HG02588 (cell line): ENCODE measurements around the gene KRT2.
"Not testable (repeated sequence)": the region's sequence is repeated elsewhere in the genome, so short reads cannot be mapped to it uniquely, and the experiment has no call there.

Source experiments
- ATAC-seq: cut with Tn5 transposase; IDR thresholded peaks from one replicate; pipeline ENCODE4 v1.9.1; 2021; ENCODE audit warnings: mild to moderate bottlenecking, moderate library complexity; ENCODE audit not compliant: unreplicated experiment

KRT2 gene

DNA sequence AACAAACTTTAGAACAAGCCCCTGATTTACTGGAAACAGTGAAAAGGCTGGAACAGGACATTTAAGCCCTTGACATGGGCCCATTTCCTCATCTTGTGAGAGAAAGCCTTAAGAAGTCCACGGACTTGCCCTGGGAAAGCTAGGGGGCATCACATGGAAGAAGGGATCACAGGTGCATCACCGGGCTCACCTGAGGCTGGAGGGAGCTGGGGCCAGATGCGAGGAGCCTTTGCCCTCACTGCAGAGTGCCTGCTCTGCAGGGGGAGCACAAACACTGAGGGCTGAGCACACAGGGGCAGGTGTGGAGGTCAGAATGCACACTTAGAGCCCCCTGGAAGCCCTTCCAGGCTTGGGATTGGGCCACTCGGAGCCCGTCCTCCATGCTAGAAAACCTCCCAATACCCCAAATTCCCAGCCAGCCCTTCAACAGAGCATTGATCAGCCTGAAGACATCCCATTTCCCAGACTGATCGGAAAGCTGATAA lies 33.4 kb upstream of the KRT2 start:
- no peak for ATAC-seq

GRCh38 chr12:52684431-52684830 lies 32.4 kb upstream of the KRT2 start:
- no peak for ATAC-seq

DNA sequence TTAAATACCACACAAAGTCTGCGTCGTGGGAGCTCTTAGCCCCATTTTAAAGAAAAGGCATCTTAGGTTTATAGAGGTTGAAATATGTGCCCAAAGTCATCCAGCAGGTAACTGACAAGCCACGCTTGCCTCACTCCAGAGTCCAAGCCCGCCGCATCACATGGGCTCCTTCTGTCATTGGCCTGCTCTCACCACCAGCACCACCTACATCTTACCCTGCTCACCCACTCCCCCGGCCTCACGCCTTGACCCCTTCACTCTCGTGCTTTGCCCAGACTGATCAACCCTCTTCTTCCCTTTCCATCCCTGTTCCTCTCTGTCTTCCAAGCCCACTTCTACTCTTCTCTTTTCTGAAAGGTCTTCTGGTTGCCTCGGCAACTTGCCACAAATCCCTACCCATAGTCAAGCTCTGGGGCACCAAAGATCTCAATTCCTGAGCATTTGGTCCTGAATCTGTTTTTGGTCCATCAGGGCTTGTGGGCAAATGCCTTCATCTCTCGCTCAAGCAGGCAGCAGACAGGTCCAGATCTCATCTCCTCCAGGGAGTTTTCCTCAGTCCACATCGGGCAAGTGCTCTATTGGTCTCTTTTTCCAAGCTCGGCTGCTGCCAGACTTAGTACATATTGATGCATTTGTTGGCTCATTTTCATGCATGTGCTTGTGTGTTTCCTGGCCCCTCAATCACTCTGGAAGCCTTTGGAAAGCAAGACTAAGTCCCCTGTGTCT lies 31.7 kb upstream of the KRT2 start:
- ATAC-seq = no peak

- ATAC-seq = no peak
Observed at GRCh38 chr12:52682938-52683574, 31.0 kb upstream of the KRT2 start.

GRCh38 chr12:52682381-52682660 lies 30.3 kb upstream of the KRT2 start:
- no peak for ATAC-seq

- no peak for ATAC-seq
Observed at GRCh38 chr12:52681526-52682380, 29.7 kb upstream of the KRT2 start.

DNA sequence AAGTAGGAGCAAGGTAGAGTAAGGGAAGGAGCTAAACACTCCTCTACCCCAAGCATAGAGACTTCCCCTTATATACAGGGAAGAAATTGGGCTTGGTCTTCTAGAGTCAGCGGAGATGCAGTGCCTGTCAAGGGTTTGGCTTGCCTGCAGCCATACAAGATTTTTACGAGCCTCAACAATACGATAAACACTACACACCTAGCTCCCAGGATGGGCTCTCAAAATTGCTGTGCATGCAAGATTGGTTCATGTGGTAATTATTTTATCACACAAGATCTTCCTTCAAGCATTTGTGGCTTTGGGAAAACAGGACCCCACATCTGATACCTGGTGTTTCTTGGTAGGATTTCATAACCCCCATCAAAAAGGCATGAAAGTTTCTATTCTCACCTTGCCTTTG lies 28.4 kb upstream of the KRT2 start, which contains the start of gene KRT1:
Gene KRT1, minus strand, starts transcription at position 45 of the 400 bp plus-strand sequence. CDS start 59 bp downstream, outside the sequence.
- no peak for ATAC-seq

GRCh38 chr12:52679875-52680274 lies 27.9 kb upstream of the KRT2 start:
- ATAC-seq = no peak

DNA sequence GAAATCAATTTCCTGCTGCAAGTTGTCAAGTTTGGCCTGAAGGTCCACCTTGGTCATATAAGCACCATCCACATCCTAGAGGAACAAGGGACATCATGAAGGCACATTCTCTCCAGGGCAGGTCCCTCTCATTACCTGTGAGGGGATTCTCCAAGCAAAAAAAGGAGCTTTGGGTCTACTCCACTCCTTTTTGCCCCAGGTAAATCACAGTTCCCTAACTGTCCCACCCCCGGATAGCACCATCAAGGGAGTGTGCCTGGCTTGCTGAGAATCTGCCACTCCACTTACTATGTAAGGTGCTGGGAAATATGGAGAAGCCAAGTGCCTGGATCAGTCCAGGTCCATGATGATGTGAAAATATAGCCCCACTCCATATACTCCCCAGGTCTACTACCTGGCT lies 25.7 kb upstream of the KRT2 start:
- ATAC-seq = no peak

GRCh38 chr12:52677126-52677525 lies 25.1 kb upstream of the KRT2 start:
- ATAC-seq = no peak

DNA sequence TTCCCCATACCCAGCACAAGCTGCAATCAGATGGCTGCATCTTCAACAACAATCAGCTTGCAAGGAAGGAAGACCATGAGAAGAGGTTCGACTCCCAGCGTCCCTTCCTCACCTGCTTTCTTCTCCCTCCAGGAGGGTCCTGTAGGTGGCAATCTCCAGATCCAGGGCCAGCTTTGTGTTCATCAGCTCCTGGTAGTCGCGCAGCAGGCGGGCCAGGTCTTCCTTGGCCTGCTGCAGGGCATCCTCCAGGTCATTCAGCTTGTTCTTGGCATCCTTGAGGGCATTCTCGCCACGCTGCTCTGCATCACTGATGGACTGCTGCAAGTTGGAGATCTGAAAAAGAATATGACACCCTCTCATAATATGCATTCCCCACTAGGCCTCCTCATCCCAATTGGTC lies 24.2 kb upstream of the KRT2 start:
- ATAC-seq = no peak

GRCh38 chr12:52675301-52675701 lies 23.3 kb upstream of the KRT2 start:
- no peak for ATAC-seq

GRCh38 chr12:52674433-52674775 lies 22.4 kb upstream of the KRT2 start:
- no peak for ATAC-seq

GRCh38 chr12:52673713-52674432 lies 21.9 kb upstream of the KRT2 start:
- ATAC-seq = no peak

GRCh38 chr12:52673217-52673616 lies 21.2 kb upstream of the KRT2 start:
- ATAC-seq = no peak

GRCh38 chr12:52672321-52672933 lies 20.4 kb upstream of the KRT2 start:
- ATAC-seq = no peak

DNA sequence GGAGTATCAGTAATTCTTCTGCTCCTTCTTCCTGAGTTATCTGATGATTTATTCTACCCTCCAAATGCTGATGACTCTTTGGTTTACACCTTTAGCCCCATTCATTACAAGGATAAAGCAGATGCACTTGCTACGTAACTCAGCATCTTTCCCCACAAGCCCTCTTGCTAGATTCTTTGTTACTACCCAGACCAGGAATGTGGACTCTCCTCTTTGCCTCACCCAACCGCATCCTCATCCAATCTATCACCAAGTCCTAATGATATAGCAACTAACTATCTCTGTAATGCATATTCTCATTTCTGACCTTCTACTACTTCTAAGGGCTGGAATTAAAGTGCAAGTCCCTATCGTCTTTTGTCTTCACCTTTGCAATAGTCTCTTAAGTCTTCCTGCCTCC lies 18.9 kb upstream of the KRT2 start:
- no peak for ATAC-seq

- ATAC-seq = no peak
Observed at GRCh38 chr12:52670506-52670905, 18.5 kb upstream of the KRT2 start.

- ATAC-seq = not testable (repeated sequence)
Observed at GRCh38 chr12:52669941-52670340, 17.9 kb upstream of the KRT2 start.

GRCh38 chr12:52669426-52669825 lies 17.4 kb upstream of the KRT2 start:
- ATAC-seq = no peak

GRCh38 chr12:52667931-52668330 lies 15.9 kb upstream of the KRT2 start:
- ATAC-seq = no peak
